GM12891 (cell line): Measurements from ENCODE around the gene CSNK1G3.

Experiments
- DNase-seq: peaks from one replicate; pipeline ENCODE4 v3.0.0; 2011; ENCODE audit warnings: low spot score; ENCODE audit not compliant: insufficient read length
- FAIRE-seq: peaks from 2 replicates; lab custom pipeline; 2011; peaks lifted over from hg19 to GRCh38; lab: Jason Lieb, UNC
- PAX5 ChIP-seq: IDR thresholded peaks from 2 replicates; pipeline ENCODE4 v1.6.1; 2011; ENCODE audit warnings: low read length, moderate library complexity, mild to moderate bottlenecking; ENCODE audit not compliant: insufficient read depth, severe bottlenecking
- POLR2A ChIP-seq: IDR thresholded peaks from 2 replicates; pipeline ENCODE4 v1.6.1; 2011; ENCODE audit warnings: low read depth, low read length, control low read depth
- POLR2AphosphoS5 ChIP-seq: IDR thresholded peaks from 2 replicates; pipeline ENCODE4 v1.6.1; 2011; ENCODE audit warnings: low read depth, low read length, control low read depth
- POU2F2 ChIP-seq: IDR thresholded peaks from 2 replicates; pipeline ENCODE4 v1.6.1; 2011; ENCODE audit warnings: low read depth, mild to moderate bottlenecking, control low read depth, low read length, moderate library complexity
- SPI1 ChIP-seq: IDR thresholded peaks from 2 replicates; pipeline ENCODE4 v1.6.1; 2011; ENCODE audit warnings: low read depth, low read length, control low read depth
- TAF1 ChIP-seq: IDR thresholded peaks from 2 replicates; pipeline ENCODE4 v1.6.1; 2011; ENCODE audit warnings: low read depth, low read length, control low read depth

CSNK1G3 gene

GRCh38 chr5:123512611-123513461 is 859 bp downstream of the CSNK1G3 start:
- DNase-seq (peak; percentile 15), FAIRE-seq (peak; percentile 82)
- TF ChIP-seq TAF1: 0 out of 2 replicates have a peak, but pooled peaks have one; percentile 27
- no peak for TF ChIP-seq POLR2A
- TF ChIP-seq SPI1: peak; percentile 78
- no peak for TF ChIP-seq POLR2AphosphoS5

GRCh38 chr5:123514615-123515355 is 2.8 kb downstream of the CSNK1G3 start:
- FAIRE-seq: peak; percentile 51
- TF ChIP-seq SPI1: no peak
- no peak for TF ChIP-seq PAX5
- no peak for TF ChIP-seq POLR2AphosphoS5
- TF ChIP-seq POU2F2: no peak
- no peak for TF ChIP-seq POLR2A
- TF ChIP-seq TAF1: no peak
- no peak for DNase-seq

GRCh38 chr5:123515904-123516303 is 3.9 kb downstream of the CSNK1G3 start:
- TF ChIP-seq POLR2AphosphoS5: no peak
- TF ChIP-seq PAX5: no peak
- TF ChIP-seq POLR2A: no peak
- TF ChIP-seq SPI1: no peak
- TF ChIP-seq POU2F2: no peak
- no peak for TF ChIP-seq TAF1
- FAIRE-seq: no peak

GRCh38 chr5:123517476-123517875 is 5.5 kb downstream of the CSNK1G3 start:
- TF ChIP-seq POLR2A (no peak), POLR2AphosphoS5 (no peak), POU2F2 (no peak)
- DNase-seq (no peak), FAIRE-seq (no peak)

More at GRCh38 chr5:123515904-123516303, 3.9 kb downstream of the CSNK1G3 start:
- DNase-seq: no peak

- no peak for DNase-seq
- FAIRE-seq: peak; percentile 85
- TF ChIP-seq SPI1: no peak
- no peak for TF ChIP-seq TAF1
- no peak for TF ChIP-seq POLR2A
- no peak for TF ChIP-seq POLR2AphosphoS5
- TF ChIP-seq PAX5: no peak
- no peak for TF ChIP-seq POU2F2
These were observed 6.1 kb downstream of the CSNK1G3 start for GRCh38 chr5:123518111-123518510.

GRCh38 chr5:123520677-123521247 is 8.8 kb downstream of the CSNK1G3 start:
- FAIRE-seq (no peak), DNase-seq (no peak)
- no peak for TF ChIP-seq POLR2A
- peak; percentile 71; the same call in 1 of the 2 replicates for TF ChIP-seq SPI1
- TF ChIP-seq PAX5: no peak

- FAIRE-seq: no peak
- no peak for DNase-seq
- TF ChIP-seq SPI1 (no peak), POLR2A (no peak), POLR2AphosphoS5 (no peak), PAX5 (no peak), TAF1 (no peak), POU2F2 (no peak)
These were observed 12.2 kb downstream of the CSNK1G3 start for GRCh38 chr5:123524146-123524545.

GRCh38 chr5:123527190-123527589 is 15.2 kb downstream of the CSNK1G3 start:
- TF ChIP-seq TAF1 (no peak), POLR2AphosphoS5 (no peak), SPI1 (no peak), POU2F2 (no peak), POLR2A (no peak), PAX5 (no peak)
- no peak for DNase-seq
- no peak for FAIRE-seq

GRCh38 chr5:123528065-123528464 is 16.1 kb downstream of the CSNK1G3 start:
- DNase-seq: no peak
- TF ChIP-seq POLR2A (no peak), POU2F2 (no peak), SPI1 (no peak), TAF1 (no peak), POLR2AphosphoS5 (no peak), PAX5 (no peak)
- FAIRE-seq: no peak

GRCh38 chr5:123528878-123529277 is 16.9 kb downstream of the CSNK1G3 start:
- DNase-seq (no peak), FAIRE-seq (no peak)
- TF ChIP-seq TAF1: no peak
- TF ChIP-seq PAX5: no peak
- TF ChIP-seq SPI1: no peak
- TF ChIP-seq POLR2AphosphoS5: no peak
- no peak for TF ChIP-seq POLR2A
- TF ChIP-seq POU2F2: no peak
